Measurements from ENCODE around the gene APLNR.
"Not testable (repeated sequence)": the region's sequence is repeated elsewhere in the genome, so short reads cannot be mapped to it uniquely, and the experiment has no call there.

The APLNR gene

DNA sequence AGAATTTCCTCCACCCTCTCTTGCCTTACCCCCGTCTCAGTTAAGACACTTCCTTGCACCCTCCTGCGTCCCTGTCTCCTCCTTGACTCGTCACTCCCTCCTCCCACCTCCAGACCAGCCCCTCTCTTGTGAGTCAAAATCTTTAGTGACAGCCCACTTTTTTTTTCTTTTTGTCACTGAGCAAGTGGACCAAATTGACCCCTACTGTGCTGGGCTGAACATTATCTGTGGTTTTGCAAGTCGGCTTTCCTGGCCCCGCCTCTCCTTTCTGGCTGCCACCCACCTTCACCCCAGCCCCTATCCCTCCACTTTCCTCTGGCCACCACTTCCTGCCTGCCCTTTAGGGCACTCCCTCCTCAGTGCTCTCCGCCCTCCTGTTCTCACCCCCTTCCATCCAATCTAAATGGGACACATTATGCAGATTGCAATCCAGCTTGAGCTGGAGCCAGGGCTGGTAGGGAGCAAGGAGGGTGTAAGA, at the start of gene APLNR:
Gene APLNR, minus strand, starts transcription at position 47 of the 478 bp plus-strand sequence. CDS start 246 bp downstream, outside the sequence.
- no peak for DNase-seq (ENCODE audit: low read depth)

DNA sequence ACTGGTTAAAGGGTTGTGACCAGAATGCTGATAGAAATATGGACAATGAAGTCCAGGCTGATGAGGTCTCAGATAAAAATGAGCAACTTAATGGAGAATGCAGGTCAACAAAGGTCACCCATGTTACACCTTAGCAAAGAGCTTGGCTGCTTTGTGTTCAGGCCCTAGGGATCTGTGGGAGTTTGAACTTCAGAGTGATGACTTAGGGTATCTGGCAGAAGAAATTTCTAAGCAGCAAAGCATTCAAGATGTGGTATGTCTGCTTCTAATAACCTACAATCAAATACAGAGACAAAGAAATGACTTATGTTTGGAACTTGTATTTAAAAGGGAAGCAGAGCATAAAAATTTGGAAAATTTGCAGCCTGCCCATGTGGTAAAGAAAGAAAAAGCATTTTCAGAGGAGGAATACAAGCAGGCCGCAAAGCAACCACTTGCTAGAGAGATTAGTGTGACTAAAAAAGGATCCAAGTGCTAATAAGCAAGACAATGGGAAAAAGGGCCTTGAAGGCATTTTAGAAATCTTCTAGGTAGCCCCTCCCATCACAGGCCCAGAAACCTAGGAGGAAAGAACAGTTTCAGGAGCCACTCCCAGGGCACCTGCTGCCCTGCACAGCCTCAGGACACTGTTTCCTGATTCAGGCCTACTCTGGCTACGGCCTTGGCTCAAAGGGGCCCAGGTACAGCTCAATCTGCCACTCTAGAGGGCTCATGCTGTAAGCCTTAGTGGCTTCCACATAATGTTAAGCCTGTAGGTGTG, 46.4 kb upstream of the APLNR start:
- DNase-seq (ENCODE audit: low read depth) = no peak

DNA sequence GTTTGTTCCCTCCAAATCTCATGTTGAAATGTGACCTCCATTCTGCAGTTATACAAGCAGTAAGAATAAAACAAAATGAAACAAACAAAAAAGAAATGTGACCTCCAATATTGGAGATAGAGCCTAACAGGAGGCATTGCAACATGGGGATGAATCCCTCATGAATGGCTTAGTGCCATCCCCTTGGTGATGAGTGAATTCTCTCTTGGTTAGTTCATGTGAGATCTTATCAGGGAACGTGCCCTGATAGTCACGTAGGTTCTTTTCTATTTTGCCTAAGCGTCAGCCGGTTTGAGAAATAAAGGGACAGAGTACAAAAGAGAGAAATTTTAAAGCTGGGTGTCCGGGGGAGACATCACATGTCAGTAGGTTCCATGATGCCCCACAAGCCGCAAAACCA, 44.5 kb upstream of the APLNR start:
- not testable (repeated sequence) for DNase-seq (ENCODE audit: low read depth)

DNA sequence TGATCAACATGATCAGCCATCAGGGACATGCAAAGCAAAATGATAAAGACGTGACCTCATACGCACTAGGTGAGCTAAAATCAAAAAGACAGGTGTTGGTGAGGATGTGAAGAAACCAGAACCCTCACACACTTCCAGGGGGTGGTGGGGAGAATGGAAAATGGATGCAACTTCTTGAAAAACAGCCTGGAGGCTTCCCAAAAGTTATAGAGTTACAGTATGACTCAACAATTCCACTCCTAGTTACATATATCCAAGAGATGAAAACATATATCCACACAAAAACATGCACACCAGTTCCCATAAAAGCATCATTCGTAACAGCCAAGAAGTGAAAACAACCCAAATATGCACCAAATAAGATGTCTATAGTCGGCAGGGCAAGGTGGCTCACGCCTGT, 42.1 kb upstream of the APLNR start:
- no peak for DNase-seq (ENCODE audit: low read depth)

DNA sequence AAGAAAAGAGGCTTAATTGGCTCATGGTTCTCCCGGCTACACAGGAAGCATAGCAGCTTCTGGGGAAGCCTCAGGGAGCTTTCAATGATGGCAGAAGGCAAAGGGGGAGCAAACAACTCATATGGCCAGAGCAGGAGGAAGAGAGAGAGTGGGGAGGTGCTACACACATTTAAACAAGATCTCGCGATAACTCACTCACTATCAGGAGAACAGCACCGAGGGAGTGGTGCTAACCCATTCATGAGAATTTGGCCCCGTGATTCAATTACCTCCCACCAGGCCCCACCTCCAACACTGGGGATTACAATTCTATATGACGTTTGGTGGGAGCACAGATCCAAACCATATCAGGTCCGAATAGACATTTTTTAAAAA, 41.7 kb upstream of the APLNR start:
- no peak for DNase-seq (ENCODE audit: low read depth)

DNA sequence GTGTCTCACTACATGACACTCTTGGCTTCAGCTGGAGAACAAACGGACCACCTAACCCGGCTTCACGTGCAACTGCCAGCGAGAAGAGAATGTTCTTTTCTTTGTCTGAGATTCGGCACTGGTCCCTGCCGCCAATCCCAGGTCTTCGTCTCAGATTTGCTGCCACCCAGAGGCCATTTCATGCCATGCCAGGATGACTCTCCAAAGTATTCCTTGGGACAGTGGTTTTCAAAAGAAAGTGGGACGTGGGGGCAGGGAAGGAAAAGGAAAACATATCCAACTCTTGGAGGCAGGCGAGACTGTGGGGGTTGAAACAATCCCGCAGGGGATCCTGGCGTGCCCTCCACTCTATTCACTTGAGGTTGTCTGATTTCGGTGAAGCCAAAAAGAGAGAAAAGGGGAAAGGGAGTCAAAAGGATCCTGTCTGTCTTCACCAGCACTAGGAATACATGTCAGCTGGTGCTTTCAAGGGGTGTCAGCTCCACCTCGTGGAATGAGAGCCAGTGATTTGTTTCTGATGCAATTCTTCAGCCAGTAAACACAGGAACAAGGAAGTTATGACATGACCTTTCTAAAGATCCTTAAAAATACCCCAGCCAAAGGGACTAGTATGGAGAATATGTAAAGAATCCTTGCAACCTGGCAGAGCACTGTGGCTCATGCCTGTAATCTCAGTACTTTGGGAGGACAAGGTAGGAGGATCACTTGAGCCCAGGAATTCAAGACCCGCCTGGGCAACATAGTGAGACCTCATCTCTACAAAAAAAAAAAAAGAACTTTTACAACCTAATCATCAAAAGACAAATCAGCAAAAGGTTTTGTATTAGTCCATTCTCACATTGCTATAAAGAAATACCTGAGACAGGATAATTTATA, 41.0 kb upstream of the APLNR start:
- no peak for DNase-seq (ENCODE audit: low read depth)

DNA sequence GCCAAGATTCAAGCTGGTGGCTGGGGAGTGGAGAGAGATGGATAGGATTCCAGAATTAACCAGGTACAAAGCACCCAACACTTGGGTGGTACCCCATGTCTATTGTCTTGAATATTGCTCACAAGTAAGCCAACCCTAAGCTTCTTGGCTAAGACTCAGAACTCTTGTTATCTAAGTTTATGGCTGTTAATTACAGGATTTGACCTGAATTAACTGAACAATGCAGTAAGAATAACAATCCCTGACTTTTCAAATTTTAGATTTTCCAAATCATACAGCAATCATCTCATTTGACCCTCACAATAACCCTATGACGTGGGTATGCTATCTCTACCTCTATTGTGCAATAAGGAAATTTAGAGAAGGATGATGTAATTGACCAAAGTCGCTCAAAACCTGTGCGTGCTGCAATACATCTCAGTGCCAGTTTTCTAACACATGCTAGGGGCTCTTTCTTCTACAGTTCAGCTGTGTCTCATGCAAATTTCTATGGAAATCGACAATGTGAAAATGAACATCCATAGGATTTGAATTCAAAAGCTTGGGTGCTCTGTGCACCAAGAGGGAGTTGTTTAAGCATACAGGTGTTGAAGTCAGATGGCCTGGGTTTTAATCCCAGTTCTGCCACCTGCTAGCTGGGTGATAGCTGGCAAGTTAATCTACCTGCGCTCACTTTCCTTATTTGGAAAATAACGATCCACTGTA, 40.1 kb upstream of the APLNR start:
- DNase-seq (ENCODE audit: low read depth) = no peak

DNA sequence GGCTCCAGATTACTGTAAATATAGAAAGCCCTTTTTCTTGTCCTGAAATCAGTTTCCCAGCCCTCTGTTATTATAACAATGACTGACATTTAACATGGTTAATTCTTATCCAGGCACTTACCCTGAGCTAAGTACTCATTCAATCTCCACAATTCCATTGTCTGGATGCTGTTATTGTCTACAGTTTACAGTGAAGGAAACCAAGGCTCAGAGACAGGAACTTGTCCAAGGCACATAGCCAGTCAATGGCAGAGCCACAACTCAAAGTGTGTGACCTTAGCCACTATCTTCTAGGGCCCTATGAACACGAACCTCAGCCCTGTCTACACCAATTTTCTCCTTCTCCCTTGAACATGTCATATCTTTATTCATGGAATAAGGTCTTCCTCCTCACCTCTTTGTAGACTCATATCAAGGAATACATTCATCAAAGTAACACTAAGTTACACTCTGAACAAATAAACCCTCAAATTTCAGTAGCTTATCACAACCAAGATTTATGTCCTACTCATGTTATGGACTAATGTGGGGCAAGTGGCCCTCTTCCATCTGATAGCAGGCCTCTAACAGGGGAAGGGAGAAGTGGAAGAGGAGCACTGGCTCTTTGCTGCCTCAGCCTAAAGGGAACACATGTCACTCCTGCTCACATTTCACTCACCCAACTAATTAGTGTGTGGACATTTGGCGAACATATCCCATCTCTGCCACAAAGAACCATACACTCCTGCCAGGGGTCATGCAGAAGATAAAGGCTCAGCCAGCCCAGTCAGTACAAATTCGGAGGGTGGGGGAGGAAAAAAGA, 39.3 kb upstream of the APLNR start:
- no peak for DNase-seq (ENCODE audit: low read depth)

DNA sequence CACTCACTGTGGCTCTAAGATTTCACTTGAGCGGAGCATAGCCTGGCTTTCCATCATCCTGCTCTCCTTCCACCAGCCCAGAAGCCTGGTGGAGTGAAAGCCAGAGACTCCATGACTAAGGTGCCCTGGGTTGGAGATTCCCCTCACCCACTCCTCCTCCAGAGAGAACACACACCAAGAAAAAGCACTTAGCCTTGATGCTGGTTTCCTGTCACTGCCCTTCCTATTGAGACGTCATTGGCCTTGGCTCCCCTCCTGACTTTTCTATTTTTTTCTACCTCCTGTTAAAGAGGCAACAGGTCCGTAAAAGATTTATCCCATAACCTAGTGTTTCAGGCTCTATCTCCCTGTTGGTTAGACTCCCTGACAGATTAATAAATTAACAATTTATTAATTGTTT, 38.5 kb upstream of the APLNR start:
- DNase-seq (ENCODE audit: low read depth) = no peak

DNA sequence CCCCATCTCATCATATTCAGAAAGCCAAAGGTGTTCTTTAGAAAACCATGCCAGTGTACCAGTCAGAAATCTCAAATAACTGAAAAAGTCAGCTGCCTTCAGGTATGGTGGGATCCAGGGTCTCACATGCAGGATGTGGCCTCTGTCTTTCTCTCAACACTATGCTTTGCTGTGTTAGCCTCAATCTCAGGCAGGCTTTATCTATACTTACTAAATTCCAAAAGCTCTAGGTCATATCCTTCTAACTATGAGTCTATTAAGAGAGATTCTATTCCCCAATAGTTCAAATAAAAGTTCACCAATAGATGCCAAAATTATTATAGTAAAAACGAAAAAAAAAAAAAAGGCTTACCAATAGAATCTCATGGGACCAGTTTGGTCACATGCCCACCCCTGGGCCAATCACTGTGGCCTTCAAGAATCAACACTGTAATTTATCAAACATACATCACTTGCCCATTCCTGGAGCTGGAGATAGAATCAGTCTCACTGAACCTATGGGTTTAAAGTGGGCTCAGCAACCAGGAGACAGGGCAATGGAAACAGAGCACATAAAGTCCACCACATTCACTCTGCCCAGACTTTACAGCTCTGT, 38.0 kb upstream of the APLNR start:
- no peak for DNase-seq (ENCODE audit: low read depth)

DNA sequence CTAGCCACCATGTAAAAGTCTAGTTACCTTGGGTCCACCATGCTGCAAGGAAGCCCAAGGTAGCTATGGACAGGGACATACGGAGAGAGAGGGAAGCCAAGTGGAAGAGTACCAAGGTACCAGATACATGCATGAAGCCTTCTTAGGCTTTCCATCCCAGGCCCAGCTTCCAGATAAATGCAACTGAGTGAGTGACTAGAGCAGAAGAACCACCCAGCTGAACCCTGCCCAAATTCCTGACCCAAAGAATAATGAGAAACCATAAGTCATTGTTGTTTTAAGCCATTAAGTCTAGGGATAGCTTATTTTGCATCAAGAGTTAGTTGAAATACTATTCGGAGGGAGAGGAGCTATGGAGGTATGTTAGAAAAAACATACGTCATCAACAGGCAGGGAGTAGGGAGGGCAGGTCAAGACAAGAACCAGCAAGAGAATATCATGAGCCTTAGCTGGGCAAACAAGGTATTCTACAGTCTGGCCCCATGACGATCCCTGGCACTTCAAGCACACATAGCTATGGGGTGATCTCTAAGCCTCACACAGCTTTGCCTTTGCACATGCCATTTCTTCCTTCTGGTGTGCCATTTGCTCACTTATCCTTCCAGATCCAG, 36.5 kb upstream of the APLNR start:
- no peak for DNase-seq (ENCODE audit: low read depth)

DNA sequence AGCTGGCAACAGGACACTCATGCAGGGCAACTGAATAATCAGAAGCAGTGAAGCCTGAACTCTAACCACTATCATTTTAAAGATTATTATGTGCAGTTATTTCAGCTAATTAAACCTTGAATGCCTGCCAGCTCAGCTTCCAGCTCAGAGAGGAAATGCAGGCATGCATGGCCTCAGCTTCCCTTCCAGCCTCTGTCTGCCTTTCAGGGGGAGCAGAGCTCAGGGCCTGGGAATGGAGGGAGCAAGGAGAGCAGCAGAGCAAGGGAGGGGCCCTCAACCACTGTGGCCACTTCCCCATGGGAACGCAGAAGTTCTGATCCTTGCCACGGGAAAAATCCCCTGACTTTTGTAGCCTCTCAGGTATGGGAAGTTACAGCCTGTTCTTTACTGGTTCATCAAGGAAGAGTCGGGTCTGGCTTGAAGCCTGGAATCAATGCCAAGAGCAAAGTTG, 32.5 kb upstream of the APLNR start:
- DNase-seq (ENCODE audit: low read depth) = no peak

DNA sequence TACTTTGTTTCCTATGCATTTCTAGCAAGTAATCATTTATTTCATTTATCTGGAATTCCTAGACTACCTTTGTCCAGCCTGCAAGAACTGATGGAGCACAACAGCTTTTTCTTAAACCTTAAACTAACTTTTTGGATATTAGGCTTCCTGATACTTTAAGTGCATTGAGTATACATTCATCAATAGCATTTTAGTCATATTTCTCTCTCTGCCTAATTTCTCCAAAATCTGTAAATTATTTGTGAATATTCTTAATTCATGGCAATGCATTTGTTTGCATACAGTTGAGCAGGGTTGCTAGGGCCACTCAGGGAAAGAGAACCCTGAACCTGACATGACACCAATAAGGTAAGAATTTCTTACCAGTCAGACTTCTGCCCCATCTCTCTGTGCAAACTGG, 29.1 kb upstream of the APLNR start:
- DNase-seq (ENCODE audit: low read depth) = no peak

DNA sequence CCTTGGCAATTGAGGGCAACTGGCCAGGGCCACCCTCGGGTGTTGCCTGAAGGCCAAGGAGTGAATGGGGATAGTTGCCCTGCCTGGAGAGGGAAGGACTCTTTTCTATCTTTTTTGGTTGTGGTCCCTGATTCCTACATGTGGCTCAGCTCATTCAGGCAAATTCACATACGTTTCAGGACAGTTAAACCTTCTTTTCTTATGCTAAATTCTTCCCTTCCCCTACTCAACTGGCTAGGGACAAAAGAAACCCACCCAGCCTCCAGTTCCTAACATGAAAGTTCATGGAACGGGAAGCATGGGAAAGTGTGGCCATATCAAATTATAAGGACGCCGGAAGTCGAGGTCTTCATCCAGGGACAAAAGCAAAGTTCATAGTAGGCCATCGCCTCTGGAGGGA, 26.3 kb upstream of the APLNR start:
- no peak for DNase-seq (ENCODE audit: low read depth)

DNA sequence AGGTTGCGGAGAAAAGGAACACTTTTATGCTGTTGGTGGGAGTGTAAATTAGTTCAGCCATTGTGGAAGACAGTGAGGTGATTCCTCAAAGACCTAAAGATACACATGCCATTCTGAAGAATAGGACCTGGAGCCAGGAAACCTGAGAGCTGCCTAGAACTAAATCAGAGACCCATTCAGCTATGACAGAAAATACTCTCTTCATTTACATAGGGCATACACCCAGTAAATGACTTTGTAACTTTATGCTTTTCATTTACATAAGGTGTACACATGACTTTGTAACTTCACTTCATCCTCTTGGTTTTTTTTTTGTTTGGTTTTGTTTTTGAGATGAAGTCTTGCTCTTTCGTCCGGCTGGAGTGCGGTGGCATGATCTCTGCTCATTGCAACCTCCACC, 25.1 kb upstream of the APLNR start:
- no peak for DNase-seq (ENCODE audit: low read depth)

DNA sequence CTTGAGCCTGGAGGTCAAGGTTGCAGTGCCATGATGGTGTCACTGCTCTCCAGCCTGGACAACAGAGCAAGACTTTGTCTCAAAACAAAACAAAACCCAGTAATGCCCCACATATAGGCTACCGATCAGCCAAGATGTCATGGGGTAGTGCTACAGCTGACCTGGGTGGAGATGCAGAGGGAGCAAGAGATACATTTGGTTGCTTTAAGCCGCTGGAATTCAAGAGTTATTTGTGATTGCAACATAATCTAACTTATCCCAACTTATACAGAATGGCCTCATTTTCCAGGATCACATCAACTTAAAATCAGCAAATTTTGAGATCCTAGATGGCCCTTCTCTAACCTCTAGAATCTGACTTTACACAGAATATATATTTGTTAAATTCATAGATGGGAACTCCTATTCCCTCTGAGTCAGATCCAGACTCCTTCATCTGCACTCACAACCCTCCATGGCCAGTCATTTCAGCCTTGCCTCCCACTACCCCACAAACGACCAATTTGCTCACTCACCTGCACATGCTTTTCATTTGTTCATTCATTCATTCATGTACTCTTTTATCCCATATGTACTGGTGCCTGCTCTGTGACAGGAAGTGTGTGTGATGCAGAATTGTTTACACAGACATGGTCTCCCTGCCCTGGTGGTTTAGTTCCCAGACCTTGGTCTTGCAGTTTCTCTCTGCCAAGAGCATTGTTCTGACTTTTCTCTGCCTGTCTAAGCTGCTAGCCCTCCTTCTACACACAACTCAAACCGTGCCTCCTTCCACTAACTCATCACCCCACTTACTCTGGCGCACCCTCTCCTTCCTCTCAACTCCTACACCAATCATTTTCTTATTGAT, 24.1 kb upstream of the APLNR start:
- DNase-seq (ENCODE audit: low read depth) = no peak

DNA sequence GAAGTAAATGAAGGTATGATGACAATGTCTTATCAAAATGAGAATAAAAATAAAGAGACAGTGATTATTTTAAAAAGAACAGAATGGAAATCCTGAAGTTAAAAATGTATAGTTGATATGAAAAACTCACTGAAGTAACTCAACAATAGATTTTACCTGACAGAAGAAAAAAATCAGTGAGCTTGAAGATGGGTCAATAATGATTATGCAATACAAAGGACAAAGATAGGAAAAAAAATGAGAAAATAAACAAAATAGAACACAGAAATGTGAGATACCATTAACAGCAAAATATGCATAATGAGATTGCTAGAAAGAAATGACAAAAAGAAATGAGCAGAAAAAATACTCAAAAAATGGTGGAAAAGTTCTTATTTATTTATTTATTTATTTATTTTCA, 19.1 kb upstream of the APLNR start:
- no peak for DNase-seq (ENCODE audit: low read depth)

DNA sequence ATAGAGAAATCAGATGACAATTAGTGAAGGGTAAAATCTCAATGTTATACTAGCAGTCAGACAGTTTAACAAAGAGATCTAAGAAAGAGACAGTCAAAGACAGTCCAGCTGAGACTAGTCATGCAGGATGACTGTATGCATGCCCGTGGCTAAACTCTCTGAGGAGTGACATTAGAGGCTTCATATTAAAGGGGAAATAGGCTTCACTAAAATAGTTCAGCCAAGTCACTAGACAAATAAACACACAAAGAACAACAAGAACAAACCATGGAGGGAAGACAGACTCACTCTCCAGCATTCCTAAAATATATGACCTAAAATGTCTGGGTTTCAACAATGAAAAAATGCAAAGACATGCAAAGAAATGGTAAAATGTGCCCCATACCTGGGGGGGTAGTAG, 18.6 kb upstream of the APLNR start:
- no peak for DNase-seq (ENCODE audit: low read depth)

DNA sequence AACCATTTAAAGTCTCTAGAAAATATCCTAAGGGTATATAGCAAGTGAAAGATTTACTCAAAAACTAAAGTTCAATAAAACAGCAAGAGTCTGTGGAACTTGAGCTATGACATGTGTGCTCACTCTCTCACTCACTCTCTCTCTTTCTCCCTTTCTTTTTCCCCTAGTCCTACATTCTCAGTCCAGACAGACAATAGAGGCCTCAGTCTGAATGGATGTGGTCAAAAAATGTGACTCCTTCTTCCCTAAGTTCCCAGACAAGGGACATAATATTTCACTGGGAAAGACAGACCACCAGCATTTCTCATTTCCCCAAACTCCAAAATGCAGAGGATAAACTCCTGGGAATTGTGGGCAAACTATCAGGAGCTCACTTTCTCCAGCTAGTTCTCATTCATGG, 17.6 kb upstream of the APLNR start:
- DNase-seq (ENCODE audit: low read depth) = no peak

DNA sequence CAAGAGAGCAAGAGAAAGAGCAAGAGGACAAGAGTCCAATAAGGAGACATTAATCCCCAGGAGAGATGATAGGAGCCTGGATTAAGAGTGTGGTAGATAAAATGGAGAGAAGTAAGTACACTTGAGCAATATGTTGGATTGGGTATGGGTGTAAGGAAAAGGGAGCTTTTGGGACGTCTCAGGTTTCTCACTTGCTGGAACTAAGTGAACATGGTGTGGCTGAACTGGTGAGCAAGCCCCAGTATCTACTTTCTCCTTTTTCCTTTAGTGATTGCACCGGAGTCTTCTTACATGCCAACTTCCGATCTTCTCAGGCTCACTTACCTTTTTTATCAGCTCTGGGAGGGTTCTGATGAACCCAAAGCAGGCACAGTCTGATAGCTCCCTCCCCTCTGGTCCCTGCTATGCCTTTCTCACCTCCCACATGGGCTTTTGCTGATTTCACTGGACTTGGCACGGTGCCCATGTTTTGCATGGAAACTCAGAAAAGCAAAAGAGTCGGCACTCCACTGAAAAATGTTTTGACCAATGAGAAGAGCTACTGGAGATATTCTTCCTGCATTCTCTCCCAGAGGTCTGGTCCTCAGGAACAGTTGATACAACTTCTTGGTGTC, 14.5 kb upstream of the APLNR start:
- no peak for DNase-seq (ENCODE audit: low read depth)
